ENCODE results near the gene NOTO.

The NOTO gene

DNA sequence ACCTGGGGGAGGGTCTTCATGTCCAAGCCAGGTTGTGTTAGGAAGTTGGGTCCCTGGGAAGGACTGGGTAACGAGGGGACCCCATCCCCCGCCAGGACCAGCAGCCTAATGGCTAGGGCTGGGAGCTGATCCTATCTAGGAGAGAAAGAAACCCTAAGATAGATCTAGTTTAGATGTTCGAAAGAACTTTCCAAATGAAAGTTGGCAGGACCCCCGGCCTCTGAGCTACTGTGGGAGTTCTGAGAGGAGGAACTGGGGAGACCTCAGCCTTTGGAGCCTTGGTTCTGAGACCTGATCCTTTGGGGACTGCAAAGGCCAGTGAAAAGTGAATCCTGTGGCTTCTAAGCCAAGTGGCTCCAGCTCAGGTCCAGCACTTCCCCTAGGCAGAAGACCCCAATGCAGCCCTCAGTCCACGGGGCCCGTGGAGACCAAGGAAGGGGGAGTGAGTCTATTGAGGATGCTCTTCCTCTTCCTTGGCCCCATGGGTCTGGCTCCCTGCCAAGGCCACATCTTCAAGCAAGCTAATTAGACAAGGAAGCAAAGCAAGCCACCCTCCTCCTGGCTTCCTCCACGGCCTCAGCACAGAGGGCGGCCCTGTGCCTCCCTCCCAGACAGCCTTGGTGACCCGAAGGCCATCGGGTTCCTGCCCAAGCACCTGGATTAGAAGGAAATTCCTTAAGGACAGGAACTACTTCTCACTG, 55.2 kb downstream of the NOTO start:
- DNase-seq (ENCODE audit: low read depth, low spot score), result no peak

DNA sequence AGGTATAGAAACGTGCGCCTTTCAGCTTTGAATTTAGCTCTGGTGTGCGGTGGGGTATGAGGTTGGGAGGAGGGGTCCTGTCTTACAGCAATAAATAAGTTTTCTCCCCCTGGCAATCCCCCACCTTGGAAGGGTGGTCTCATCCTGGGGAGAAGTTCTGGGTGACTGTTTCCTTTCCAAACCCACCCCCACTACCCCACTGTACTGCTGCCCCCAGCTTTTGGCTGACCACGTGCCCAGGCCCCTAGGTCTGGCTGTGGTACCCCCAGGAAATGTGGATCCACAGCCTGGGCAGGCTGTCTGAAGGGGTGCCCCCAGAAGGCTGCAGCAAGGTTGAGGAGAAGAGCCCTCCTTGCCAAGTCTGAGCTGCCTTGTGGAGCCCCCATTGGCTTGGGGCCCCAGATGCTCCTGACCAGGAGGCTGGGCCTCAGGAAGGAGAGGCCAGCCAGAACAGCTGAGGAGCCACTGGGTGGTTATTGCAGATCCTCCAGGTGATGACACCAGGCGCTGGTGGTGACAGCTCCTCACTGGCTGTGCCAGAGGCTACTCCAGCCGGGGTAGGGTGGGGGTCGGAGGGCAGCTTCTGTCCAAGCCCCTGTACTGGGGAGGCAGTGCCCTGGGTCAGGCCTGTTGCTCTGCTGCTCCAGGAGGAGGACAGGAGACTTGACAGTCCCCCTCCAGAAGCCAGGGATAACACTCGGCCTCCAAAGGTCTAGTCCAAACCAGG, 56.0 kb downstream of the NOTO start:
- no peak for DNase-seq (ENCODE audit: low read depth, low spot score)

- no peak for DNase-seq (ENCODE audit: low read depth, low spot score)
Observed at GRCh38 chr2:73258913-73259215, 56.5 kb downstream of the NOTO start.

DNA sequence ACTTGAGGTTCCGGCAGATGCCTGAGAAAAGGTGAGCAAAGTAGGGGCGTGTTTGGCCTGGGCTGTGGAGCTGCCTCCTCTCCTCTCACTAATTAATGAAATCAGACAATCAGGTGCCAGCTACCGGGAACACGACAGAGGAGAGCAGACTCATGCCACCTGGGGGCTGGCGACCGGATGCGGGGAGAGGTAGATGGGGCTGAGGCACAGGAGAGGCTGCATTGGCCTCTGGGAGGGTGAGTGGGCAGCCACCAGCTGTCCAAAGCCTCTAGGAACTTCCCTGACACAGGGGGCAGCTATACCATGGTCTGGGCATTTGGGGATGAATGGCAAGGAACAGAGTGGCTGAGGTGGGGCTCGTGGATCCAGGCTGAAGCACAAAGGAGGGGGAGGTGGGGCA, 56.9 kb downstream of the NOTO start:
- DNase-seq (ENCODE audit: low read depth, low spot score), result no peak

- no peak for DNase-seq (ENCODE audit: low read depth, low spot score)
Observed at GRCh38 chr2:73259704-73260337, 57.4 kb downstream of the NOTO start.

GRCh38 chr2:73260338-73260984, 58.1 kb downstream of the NOTO start:
- DNase-seq (ENCODE audit: low read depth, low spot score), result no peak
